H1 (cell line): ENCODE measurements around the gene GABRR2. TPM values are rescaled to one million over a fixed set of nuclear protein-coding genes. Genes with fewer than 3 reads are reported as not detected.

Experiments
- CTCF ChIA-PET: fragments of 300-600 bp; sonication (Branson Sonifier 250); formaldehyde crosslinking; loops from one replicate; lab custom pipeline; 2021; ENCODE audit not compliant: partially characterized antibody; lab: Charles Lee
- POLR2A ChIA-PET: fragments of 300-600 bp; sonication (Branson Sonifier 250); formaldehyde crosslinking; loops from one replicate; lab custom pipeline; 2021; ENCODE audit warnings: inconsistent platforms; ENCODE audit not compliant: partially characterized antibody; lab: Charles Lee
- DNase-seq, 2 experiments: peaks; one replicate each; pipeline versions ENCODE4 v3.0.0 to v3.0.0-alpha.2; 2010 to 2022; ENCODE audit warnings: low spot score in 2 of 2, low read depth in 1 of 2, mixed read lengths in 1 of 2
- FAIRE-seq: peaks from 2 replicates; lab custom pipeline; 2011; peaks lifted over from hg19 to GRCh38; lab: Jason Lieb, UNC
- H2AFZ ChIP-seq: 2 replicates; pipeline ENCODE4 v1.8.1; 2012; ENCODE audit warnings: low read length, inconsistent platforms
- H2AK5ac ChIP-seq: 2 replicates; pipeline ENCODE4 v1.6.1; 2013; ENCODE audit warnings: low read depth, low read length
- H2BK120ac ChIP-seq: replicated peaks from 2 replicates; pipeline ENCODE3; 2013; ENCODE audit warnings: low read depth, low read length, inconsistent platforms
- H2BK12ac ChIP-seq: 2 replicates; pipeline ENCODE4 v1.6.1; 2013; ENCODE audit warnings: low read depth, low read length
- H2BK15ac ChIP-seq: 2 replicates; pipeline ENCODE4 v1.6.1; 2013; ENCODE audit warnings: low read length
- H2BK20ac ChIP-seq: 2 replicates; pipeline ENCODE4 v1.6.1; 2013; ENCODE audit warnings: low read length
- H2BK5ac ChIP-seq: 2 replicates; pipeline ENCODE4 v1.6.1; 2013; ENCODE audit warnings: low read depth, low read length
- H3K14ac ChIP-seq: 2 replicates; pipeline ENCODE4 v1.6.1; 2013; ENCODE audit warnings: inconsistent platforms; ENCODE audit not compliant: insufficient read length
- H3K18ac ChIP-seq: 2 replicates; pipeline ENCODE4 v1.6.1; 2013; ENCODE audit warnings: low read length; ENCODE audit errors: extremely low read depth
- H3K23ac ChIP-seq: 2 replicates; pipeline ENCODE4 v1.6.1; 2013; ENCODE audit warnings: inconsistent platforms; ENCODE audit not compliant: insufficient read length
- H3K23me2 ChIP-seq: 2 replicates; pipeline ENCODE4 v1.6.1; 2013; ENCODE audit warnings: low read depth, low read length
- H3K27ac ChIP-seq: 2 replicates; pipeline ENCODE4 v1.6.1; 2011; ENCODE audit warnings: low read depth, low read length, inconsistent platforms
- H3K27me3 ChIP-seq, 4 experiments: replicated peaks in 1 of 4; 1 replicate in 1 of 4; 2 replicates in 3 of 4; pipeline versions ENCODE4 v1.6.1 to v1.8.1; 2011 to 2013; ENCODE audit warnings: low read length in 3 of 4, mild to moderate bottlenecking in 3 of 4, inconsistent platforms in 2 of 4, mixed read lengths in 2 of 4, moderate library complexity in 1 of 4; ENCODE audit not compliant: control insufficient read depth in 3 of 4, insufficient read depth in 3 of 4; ENCODE audit errors: extremely low read depth in 1 of 4
- H3K36me3 ChIP-seq, 4 experiments: 2 replicates each; pipeline versions ENCODE4 v1.6.1 to v1.8.1; 2011 to 2013; ENCODE audit warnings: mild to moderate bottlenecking in 4 of 4, low read length in 3 of 4, moderate library complexity in 2 of 4, control low read depth in 1 of 4, inconsistent platforms in 1 of 4; ENCODE audit not compliant: insufficient read depth in 4 of 4, control insufficient read depth in 2 of 4
- H3K4ac ChIP-seq: replicated peaks from 2 replicates; pipeline ENCODE3; 2013; ENCODE audit warnings: low read length, low read depth, mixed read lengths, inconsistent platforms; ENCODE audit not compliant: insufficient read length
- H3K4me1 ChIP-seq, 4 experiments: replicated peaks in 1 of 4; 1 replicate in 1 of 4; 2 replicates in 3 of 4; pipeline versions ENCODE4 v1.6.1 to v1.8.1; 2011 to 2013; ENCODE audit warnings: low read length in 3 of 4, inconsistent platforms in 2 of 4, mixed read lengths in 1 of 4; ENCODE audit not compliant: insufficient read depth in 4 of 4, control insufficient read depth in 3 of 4
- H3K4me2 ChIP-seq, 2 experiments: 2 replicates each; pipeline versions ENCODE4 v1.6.1 to v1.8.1; 2011 to 2013; ENCODE audit warnings: low read depth in 2 of 2, low read length in 2 of 2, control low read depth in 1 of 2, inconsistent platforms in 1 of 2, mild to moderate bottlenecking in 1 of 2; ENCODE audit not compliant: insufficient read depth in 1 of 2
- H3K4me3 ChIP-seq, 4 experiments: fragments of 200-600, 300-600 bp in 1 of 4; sonication (generic), shearing (Covaris generic), sonication (Bioruptor Twin) in 1 of 4; 2 replicates each; pipeline versions ENCODE4 v1.5.1 to v1.8.1; 2011 to 2016; ENCODE audit warnings: low read length in 4 of 4, low read depth in 3 of 4, control low read depth in 2 of 4, inconsistent platforms in 2 of 4, mild to moderate bottlenecking in 2 of 4, mixed read lengths in 1 of 4, moderate library complexity in 1 of 4; ENCODE audit not compliant: insufficient read depth in 2 of 4; ENCODE audit errors: extremely low read depth in 1 of 4
- H3K56ac ChIP-seq: replicated peaks from 2 replicates; pipeline ENCODE3; 2013; ENCODE audit warnings: low read depth, mild to moderate bottlenecking, mixed read lengths, low read length, inconsistent platforms; ENCODE audit not compliant: insufficient read length
- H3K79me1 ChIP-seq: 2 replicates; pipeline ENCODE4 v1.6.1; 2013; ENCODE audit warnings: low read depth, low read length, control low read depth
- H3K79me2 ChIP-seq, 2 experiments: 2 replicates each; pipeline versions ENCODE4 v1.6.1 to v1.8.1; 2012 to 2013; ENCODE audit warnings: low read length in 2 of 2, mild to moderate bottlenecking in 2 of 2, inconsistent platforms in 1 of 2; ENCODE audit not compliant: insufficient read depth in 2 of 2, control insufficient read depth in 1 of 2
- H3K9ac ChIP-seq, 4 experiments: replicated peaks in 1 of 4; 1 replicate in 1 of 4; 2 replicates in 3 of 4; pipeline versions ENCODE4 v1.6.1 to v1.8.1; 2011 to 2013; ENCODE audit warnings: low read depth in 3 of 4, low read length in 3 of 4, control low read depth in 2 of 4, mild to moderate bottlenecking in 2 of 4, moderate library complexity in 2 of 4, inconsistent platforms in 1 of 4; ENCODE audit errors: extremely low read depth in 1 of 4
- H3K9me3 ChIP-seq, 2 experiments: 2 replicates each; pipeline versions ENCODE4 v1.6.1 to v1.8.1; 2012 to 2013; ENCODE audit warnings: mild to moderate bottlenecking in 2 of 2, moderate library complexity in 2 of 2, control low read depth in 1 of 2, inconsistent platforms in 1 of 2, low read depth in 1 of 2, low read length in 1 of 2, mixed read lengths in 1 of 2; ENCODE audit not compliant: insufficient read depth in 2 of 2
- H4K20me1 ChIP-seq, 2 experiments: replicated peaks in 1 of 2; 2 replicates each; pipeline versions ENCODE3 to v1.8.1; 2011 to 2013; ENCODE audit warnings: inconsistent platforms in 2 of 2, low read length in 2 of 2, mild to moderate bottlenecking in 1 of 2; ENCODE audit not compliant: insufficient read depth in 2 of 2, control insufficient read depth in 1 of 2
- H4K5ac ChIP-seq: 2 replicates; pipeline ENCODE4 v1.6.1; 2013; ENCODE audit warnings: low read length, low read depth, mixed read lengths, inconsistent platforms; ENCODE audit not compliant: insufficient read length
- H4K8ac ChIP-seq: 2 replicates; pipeline ENCODE4 v1.8.0; 2013; ENCODE audit warnings: mild to moderate bottlenecking, moderate library complexity, low read length, inconsistent platforms; ENCODE audit not compliant: insufficient read depth; ENCODE audit errors: extremely low read depth
- H4K91ac ChIP-seq: replicated peaks from 2 replicates; pipeline ENCODE3; 2013; ENCODE audit warnings: low read length, mixed read lengths, inconsistent platforms; ENCODE audit not compliant: insufficient read length
- EP300 ChIP-seq, 2 experiments: IDR thresholded peaks; 1 replicate in 1 of 2; 2 replicates in 1 of 2; pipeline ENCODE4 v1.6.1; 2011 to 2012; ENCODE audit warnings: low read depth in 2 of 2, low read length in 2 of 2, mild to moderate bottlenecking in 2 of 2, borderline replicate concordance in 1 of 2, inconsistent platforms in 1 of 2, moderate library complexity in 1 of 2
- GTF2F1 ChIP-seq: IDR thresholded peaks from 2 replicates; pipeline ENCODE4 v1.6.1; 2012; ENCODE audit warnings: low read depth, low read length, improper control_type of control experiment, borderline replicate concordance
- NRF1 ChIP-seq: IDR thresholded peaks from 2 replicates; pipeline ENCODE4 v1.6.1; 2011; ENCODE audit warnings: mild to moderate bottlenecking, low read depth, low read length, improper control_type of control experiment
- POLR2A ChIP-seq, 2 experiments: IDR thresholded peaks; 1 replicate in 1 of 2; 2 replicates in 1 of 2; pipeline ENCODE4 v1.6.1; 2011; ENCODE audit warnings: low read depth in 2 of 2, low read length in 2 of 2, mild to moderate bottlenecking in 2 of 2; ENCODE audit errors: control extremely low read depth in 1 of 2
- RAD21 ChIP-seq, 2 experiments: IDR thresholded peaks in 1 of 2; conservative IDR thresholded peaks in 1 of 2; 2 replicates each; pipeline ENCODE4 v1.6.1; 2011; ENCODE audit warnings: low read depth in 2 of 2, low read length in 2 of 2, improper control_type of control experiment in 1 of 2, inconsistent platforms in 1 of 2, mild to moderate bottlenecking in 1 of 2, moderate library complexity in 1 of 2
- RXRA ChIP-seq: IDR thresholded peaks from 2 replicates; pipeline ENCODE4 v1.6.1; 2011; ENCODE audit warnings: low read depth, mild to moderate bottlenecking, low read length, moderate library complexity; ENCODE audit not compliant: insufficient read depth
- SIX5 ChIP-seq: IDR thresholded peaks from 2 replicates; pipeline ENCODE4 v1.6.1; 2011; ENCODE audit warnings: mild to moderate bottlenecking, low read depth, low read length
- SP4 ChIP-seq: IDR thresholded peaks from 2 replicates; pipeline ENCODE4 v1.6.1; 2012; ENCODE audit warnings: low read length, inconsistent platforms
- TBP ChIP-seq: IDR thresholded peaks from 2 replicates; pipeline ENCODE4 v1.6.1; 2011; ENCODE audit warnings: low read depth, low read length, improper control_type of control experiment
- YY1 ChIP-seq: IDR thresholded peaks from 2 replicates; pipeline ENCODE4 v1.6.1; 2011; ENCODE audit warnings: low read depth, mild to moderate bottlenecking, low read length
- WGBS, 2 experiments: shearing (Covaris generic) in 1 of 2; methylation state at CpG; one replicate each; pipeline versions ENCODE4 v1.1.6 to v1.1.7; 2013 to 2015; ENCODE audit warnings: low lambda C conversion rate in 2 of 2, mixed read lengths in 2 of 2, inconsistent platforms in 1 of 2, low coverage in 1 of 2, missing lambda C conversion rate in 1 of 2; ENCODE audit not compliant: insufficient replicate concordance in 2 of 2, insufficient coverage in 1 of 2, insufficient read length in 1 of 2; ENCODE audit errors: extremely low coverage in 1 of 2, missing lambda C conversion rate in 1 of 2; 5-methylcytosine and 5-hydroxymethylcytosine counted together
- polyA plus RNA-seq, 7 experiments: library from polyadenylated mRNA; depleted of rRNA in 3 of 7; stranded (reverse) in 5 of 7; unstranded in 2 of 7; fragments of >200 nt in 5 of 7; fragments of 200-250 nt in 2 of 7; gene quantifications; 1 replicate in 5 of 7; 2 replicates in 1 of 7; 4 replicates in 1 of 7; pipeline versions ENCODE4 v1.2.1 to v1.2.3, GENCODE V29; 2011 to 2013; ENCODE audit warnings: missing spikeins in 2 of 7, mixed read lengths in 2 of 7
- total RNA-seq: library from RNA; stranded (reverse); fragmentation: NEBNext Ultra II Directional; extraction: Animal tissue kit (Norgen Biotek cat#: 25700); gene quantifications from 2 replicates; pipeline ENCODE4 v1.2.1, GENCODE V29; 2021
- TF ChIP-seq, protein P1 (sequence below), 3 experiments: IDR thresholded peaks; 1 replicate in 2 of 3; 2 replicates in 1 of 3; pipeline versions ENCODE4 v1.5.1 to v1.6.1; 2011; ENCODE audit warnings: low read length in 3 of 3, mild to moderate bottlenecking in 3 of 3, inconsistent platforms in 2 of 3, low read depth in 1 of 3, moderate library complexity in 1 of 3; ENCODE audit not compliant: insufficient read depth in 1 of 3; ENCODE audit errors: control extremely low read depth in 1 of 3

GABRR2 gene
- total and polyA plus RNA-seq, 2 of the 8 experiments (the other 6 are each of a cell fraction or from before 2014, with no cell fraction given) = not detected

DNA sequence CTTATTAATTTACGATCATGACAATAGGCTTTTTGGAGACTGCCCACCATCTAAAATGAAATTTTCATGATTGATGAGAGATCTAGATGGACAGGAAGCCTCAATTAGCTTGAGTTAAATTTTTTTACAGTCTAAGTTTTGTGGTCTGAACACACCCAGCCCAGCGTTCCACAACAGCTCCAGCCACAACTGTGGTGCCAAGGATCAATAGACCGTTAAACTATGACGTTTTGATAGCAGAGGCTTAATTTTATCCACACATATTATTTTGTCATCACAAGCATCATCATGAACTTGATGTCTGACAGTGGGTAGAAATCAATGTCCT is 92.4 kb downstream of the GABRR2 start:
- Histone ChIP-seq H3K18ac (no peak overlapping the region), H3K23me2 (no peaks in the 10 kb centered on the region), H3K9me3 (no peaks in the 10 kb centered on the region; a peak in 1 of 4 replicates), H2BK5ac (no peak overlapping the region), H3K4ac (no peak overlapping the region), H4K91ac (no peak overlapping the region), H2AK5ac (no peak overlapping the region), H2AFZ (no peak overlapping the region), H3K79me2 (no peaks in the 10 kb centered on the region), H4K8ac (no peak overlapping the region), H3K79me1 (no peaks in the 10 kb centered on the region), H3K4me3 (no peak overlapping the region), H3K4me2 (no peak overlapping the region), H3K27ac (no peak overlapping the region), H2BK15ac (no peak overlapping the region), H3K9ac (no peak overlapping the region), H3K14ac (no peak overlapping the region), H2BK20ac (no peak overlapping the region), H3K36me3 (no peaks in the 10 kb centered on the region), H3K27me3 (no peaks in the 10 kb centered on the region), H4K20me1 (no peaks in the 10 kb centered on the region), H3K4me1 (no peaks in the 10 kb centered on the region), H2BK12ac (no peak overlapping the region), H3K56ac (no peak overlapping the region), H2BK120ac (no peak overlapping the region), H4K5ac (no peak overlapping the region), H3K23ac (no peak overlapping the region)
- ChIA-PET CTCF (interaction anchor here (1.8 kb wide), 1 partner anchor 14 kb away, joined by 9 read pairs; no protein-coding TSS in a partner anchor), POLR2A (no interaction called here)
- FAIRE-seq = no peak
- 85% methylated on average over 4 of the region's 4 CpGs; no CpG with 5 or more reads in 1 of the 2 experiments for WGBS, 2 experiments
- no peak for DNase-seq
- TF ChIP-seq POLR2A (IDR thresholded peaks at IDR 0.05; ENCODE audit: control extremely low read depth in 1 of 2, low read depth in 2 of 2, low read length in 2 of 2) (no peak), SP4 (no peak), NRF1 (no peak), RAD21 (IDR thresholded peaks at IDR 0.05 in 1 of 2, conservative IDR thresholded peaks at IDR 0.05 in 1 of 2; ENCODE audit: low read depth in 2 of 2, low read length in 2 of 2) (no peak), EP300 (IDR thresholded peaks at IDR 0.05; ENCODE audit: borderline replicate concordance in 1 of 2, low read depth in 2 of 2, low read length in 2 of 2) (no peak), TBP (no peak), GTF2F1 (no peak), YY1 (no peak), SIX5 (no peak), RXRA (no peak)
- TF ChIP-seq, protein P1, sequence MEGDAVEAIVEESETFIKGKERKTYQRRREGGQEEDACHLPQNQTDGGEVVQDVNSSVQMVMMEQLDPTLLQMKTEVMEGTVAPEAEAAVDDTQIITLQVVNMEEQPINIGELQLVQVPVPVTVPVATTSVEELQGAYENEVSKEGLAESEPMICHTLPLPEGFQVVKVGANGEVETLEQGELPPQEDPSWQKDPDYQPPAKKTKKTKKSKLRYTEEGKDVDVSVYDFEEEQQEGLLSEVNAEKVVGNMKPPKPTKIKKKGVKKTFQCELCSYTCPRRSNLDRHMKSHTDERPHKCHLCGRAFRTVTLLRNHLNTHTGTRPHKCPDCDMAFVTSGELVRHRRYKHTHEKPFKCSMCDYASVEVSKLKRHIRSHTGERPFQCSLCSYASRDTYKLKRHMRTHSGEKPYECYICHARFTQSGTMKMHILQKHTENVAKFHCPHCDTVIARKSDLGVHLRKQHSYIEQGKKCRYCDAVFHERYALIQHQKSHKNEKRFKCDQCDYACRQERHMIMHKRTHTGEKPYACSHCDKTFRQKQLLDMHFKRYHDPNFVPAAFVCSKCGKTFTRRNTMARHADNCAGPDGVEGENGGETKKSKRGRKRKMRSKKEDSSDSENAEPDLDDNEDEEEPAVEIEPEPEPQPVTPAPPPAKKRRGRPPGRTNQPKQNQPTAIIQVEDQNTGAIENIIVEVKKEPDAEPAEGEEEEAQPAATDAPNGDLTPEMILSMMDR (IDR thresholded peaks at IDR 0.05; ENCODE audit: control extremely low read depth in 1 of 3, insufficient read depth in 1 of 3, low read depth in 1 of 3, low read length in 3 of 3) = no peak
